Osteocyte (in vitro differentiated cells): ENCODE measurements around the gene MTTP. TPM values are rescaled to one million over a fixed set of nuclear protein-coding genes. Genes with fewer than 3 reads are reported as not detected.

Experiments used
- DNase-seq: peaks from one replicate; pipeline ENCODE4 v3.0.0; 2021; ENCODE audit warnings: mixed read lengths; ENCODE audit not compliant: unreplicated experiment; ENCODE audit errors: extremely low spot score
- H3K27ac Mint-ChIP-seq: one replicate; pipeline ENCODE4 v1.8.0; 2021; ENCODE audit warnings: mild to moderate bottlenecking, mixed read lengths; ENCODE audit not compliant: unreplicated experiment
- H3K27me3 Mint-ChIP-seq: one replicate; pipeline ENCODE4 v1.8.0; 2021; ENCODE audit warnings: mixed read lengths; ENCODE audit not compliant: unreplicated experiment
- H3K36me3 Mint-ChIP-seq: one replicate; pipeline ENCODE4 v1.8.0; 2021; ENCODE audit warnings: mixed read lengths; ENCODE audit not compliant: unreplicated experiment
- H3K4me1 Mint-ChIP-seq: one replicate; pipeline ENCODE4 v1.8.0; 2021; ENCODE audit warnings: mixed read lengths; ENCODE audit not compliant: unreplicated experiment
- H3K4me3 Mint-ChIP-seq: one replicate; pipeline ENCODE4 v1.8.0; 2021; ENCODE audit warnings: mild to moderate bottlenecking, moderate library complexity, mixed read lengths; ENCODE audit not compliant: unreplicated experiment
- H3K9me3 Mint-ChIP-seq: one replicate; pipeline ENCODE4 v1.8.0; 2021; ENCODE audit warnings: mixed read lengths; ENCODE audit not compliant: unreplicated experiment
- total RNA-seq: library from RNA; stranded (reverse); gene quantifications from 2 replicates; pipeline ENCODE4 v1.2.1, GENCODE V29; 2021
- TF ChIP-seq, protein P1 (sequence below): fragments of 200-600 bp; sonication (generic); IDR thresholded peaks from 2 replicates; pipeline ENCODE4 v1.5.0; 2021; ENCODE audit warnings: antibody characterized with exemption, mild to moderate bottlenecking, moderate library complexity

The MTTP gene
- total RNA-seq, 1 donor from 2014 or later: not detected

DNA sequence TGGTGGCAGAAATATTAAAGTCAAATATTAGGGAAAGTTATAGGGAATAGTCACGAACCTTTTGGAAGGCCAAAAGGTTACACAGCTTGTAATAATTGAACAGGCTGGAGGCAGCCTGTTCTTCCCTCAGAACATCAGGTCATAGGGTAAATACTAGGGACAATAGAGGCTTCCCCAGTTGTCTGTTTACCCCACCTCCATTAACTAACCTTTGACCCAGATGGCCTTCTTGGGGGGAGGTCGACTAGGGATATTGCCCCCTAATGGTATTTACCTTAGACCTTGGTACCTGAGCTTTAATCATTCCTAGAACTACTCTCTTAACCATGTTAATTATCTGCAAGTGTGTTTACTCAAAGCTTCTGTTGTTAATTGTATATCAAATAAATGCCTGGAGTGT lies 37.8 kb upstream of the MTTP start:
- Mint-ChIP-seq H3K27me3 (peaks cover 9% of the 10 kb centered on the region), H3K9me3 (no peaks in the 10 kb centered on the region), H3K27ac (peak overlapping the region; percentile 2), H3K4me3 (no peak overlapping the region), H3K36me3 (no peaks in the 10 kb centered on the region), H3K4me1 (peaks cover 36% of the 10 kb centered on the region)
- no peak for DNase-seq
- TF ChIP-seq, protein P1, sequence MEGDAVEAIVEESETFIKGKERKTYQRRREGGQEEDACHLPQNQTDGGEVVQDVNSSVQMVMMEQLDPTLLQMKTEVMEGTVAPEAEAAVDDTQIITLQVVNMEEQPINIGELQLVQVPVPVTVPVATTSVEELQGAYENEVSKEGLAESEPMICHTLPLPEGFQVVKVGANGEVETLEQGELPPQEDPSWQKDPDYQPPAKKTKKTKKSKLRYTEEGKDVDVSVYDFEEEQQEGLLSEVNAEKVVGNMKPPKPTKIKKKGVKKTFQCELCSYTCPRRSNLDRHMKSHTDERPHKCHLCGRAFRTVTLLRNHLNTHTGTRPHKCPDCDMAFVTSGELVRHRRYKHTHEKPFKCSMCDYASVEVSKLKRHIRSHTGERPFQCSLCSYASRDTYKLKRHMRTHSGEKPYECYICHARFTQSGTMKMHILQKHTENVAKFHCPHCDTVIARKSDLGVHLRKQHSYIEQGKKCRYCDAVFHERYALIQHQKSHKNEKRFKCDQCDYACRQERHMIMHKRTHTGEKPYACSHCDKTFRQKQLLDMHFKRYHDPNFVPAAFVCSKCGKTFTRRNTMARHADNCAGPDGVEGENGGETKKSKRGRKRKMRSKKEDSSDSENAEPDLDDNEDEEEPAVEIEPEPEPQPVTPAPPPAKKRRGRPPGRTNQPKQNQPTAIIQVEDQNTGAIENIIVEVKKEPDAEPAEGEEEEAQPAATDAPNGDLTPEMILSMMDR: no peak

DNA sequence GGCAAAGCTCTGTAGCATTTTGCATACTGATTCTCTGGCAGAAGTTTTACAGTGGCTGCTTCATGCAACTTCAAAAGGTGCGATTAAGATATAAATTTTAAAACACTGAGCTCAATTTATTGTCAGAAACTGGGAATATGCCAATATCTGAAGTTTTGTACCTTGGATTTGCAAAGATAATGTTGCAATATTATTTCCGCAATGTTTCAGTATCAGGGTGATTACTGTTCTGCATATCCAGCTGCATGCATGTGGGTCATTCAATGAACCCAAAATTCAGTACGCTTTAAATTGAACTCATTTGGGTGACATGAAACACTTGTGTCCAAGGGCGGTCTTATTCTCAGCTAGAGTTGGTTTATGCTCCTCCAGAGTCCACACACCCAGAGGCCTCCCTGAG lies 37.0 kb upstream of the MTTP start:
- no peaks in the 10 kb centered on the region for H3K36me3 Mint-ChIP-seq
- H3K4me3 Mint-ChIP-seq: no peak overlapping the region
- H3K9me3 Mint-ChIP-seq: no peaks in the 10 kb centered on the region
- no peak for DNase-seq
- H3K27ac Mint-ChIP-seq: no peak overlapping the region
- TF ChIP-seq, protein P1: no peak
- H3K27me3 Mint-ChIP-seq: peaks cover 8% of the 10 kb centered on the region
- peaks cover 36% of the 10 kb centered on the region for H3K4me1 Mint-ChIP-seq

DNA sequence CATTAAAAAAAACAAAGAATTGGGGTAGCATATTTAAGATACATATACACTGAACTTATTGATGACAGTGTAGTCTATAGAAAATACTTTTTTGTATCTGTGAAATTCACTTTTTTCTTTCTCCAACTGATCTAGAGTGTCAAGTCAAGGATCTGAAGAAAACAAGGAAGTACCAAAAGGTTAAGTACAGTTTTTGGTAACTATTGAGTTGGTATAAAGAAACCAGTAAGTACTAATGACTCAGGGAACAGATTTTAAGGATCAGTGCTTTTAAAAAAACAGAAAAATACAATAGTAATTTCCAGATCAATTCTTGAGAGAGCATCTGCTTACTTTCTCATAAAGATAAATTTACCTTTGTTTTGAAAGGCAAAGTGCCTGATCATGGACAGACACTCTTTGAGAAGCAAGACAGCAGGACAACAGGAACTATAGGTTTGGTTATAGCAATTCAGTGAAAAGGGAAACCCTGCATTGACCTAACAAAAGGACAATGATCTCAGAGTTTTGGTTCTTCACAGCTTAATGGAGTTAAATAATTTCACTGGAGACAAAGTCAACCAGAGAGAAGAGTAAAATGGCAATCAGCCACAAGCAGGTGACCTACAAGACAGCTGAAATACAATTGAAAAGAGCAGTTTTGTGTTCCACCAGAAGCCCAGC lies 34.2 kb upstream of the MTTP start:
- peaks cover 33% of the 10 kb centered on the region for H3K4me1 Mint-ChIP-seq
- TF ChIP-seq, protein P1: no peak
- no peaks in the 10 kb centered on the region for H3K27me3 Mint-ChIP-seq
- DNase-seq: no peak
- H3K4me3 Mint-ChIP-seq: no peak overlapping the region
- peaks cover 14% of the 10 kb centered on the region for H3K9me3 Mint-ChIP-seq
- H3K36me3 Mint-ChIP-seq: peaks cover 1% of the 10 kb centered on the region
- peak overlapping the region; percentile 63 for H3K27ac Mint-ChIP-seq

DNA sequence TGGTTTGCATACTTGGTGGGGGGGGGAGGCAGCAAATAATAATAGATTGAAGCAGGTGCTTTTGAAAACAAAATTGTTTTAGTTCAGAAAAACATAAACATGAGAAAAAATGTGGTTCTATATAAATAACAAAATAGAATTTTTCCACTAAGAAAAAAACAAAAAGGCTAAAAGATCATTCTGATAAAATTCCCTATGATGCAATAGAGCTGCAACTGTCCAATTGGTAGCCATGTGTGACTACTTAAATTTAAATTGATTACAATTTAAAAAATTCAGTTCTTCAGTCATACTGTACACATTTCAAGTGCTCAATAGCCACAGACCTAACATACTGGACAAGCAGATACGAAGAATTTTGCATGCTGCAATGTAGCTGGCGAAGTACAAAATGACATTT lies 21.8 kb upstream of the MTTP start:
- no peak overlapping the region for H3K27ac Mint-ChIP-seq
- DNase-seq: no peak
- no peaks in the 10 kb centered on the region for H3K4me1 Mint-ChIP-seq
- TF ChIP-seq, protein P1: no peak
- no peaks in the 10 kb centered on the region for H3K9me3 Mint-ChIP-seq
- peaks cover 3% of the 10 kb centered on the region for H3K36me3 Mint-ChIP-seq
- no peaks in the 10 kb centered on the region for H3K27me3 Mint-ChIP-seq
- H3K4me3 Mint-ChIP-seq: no peak overlapping the region

DNA sequence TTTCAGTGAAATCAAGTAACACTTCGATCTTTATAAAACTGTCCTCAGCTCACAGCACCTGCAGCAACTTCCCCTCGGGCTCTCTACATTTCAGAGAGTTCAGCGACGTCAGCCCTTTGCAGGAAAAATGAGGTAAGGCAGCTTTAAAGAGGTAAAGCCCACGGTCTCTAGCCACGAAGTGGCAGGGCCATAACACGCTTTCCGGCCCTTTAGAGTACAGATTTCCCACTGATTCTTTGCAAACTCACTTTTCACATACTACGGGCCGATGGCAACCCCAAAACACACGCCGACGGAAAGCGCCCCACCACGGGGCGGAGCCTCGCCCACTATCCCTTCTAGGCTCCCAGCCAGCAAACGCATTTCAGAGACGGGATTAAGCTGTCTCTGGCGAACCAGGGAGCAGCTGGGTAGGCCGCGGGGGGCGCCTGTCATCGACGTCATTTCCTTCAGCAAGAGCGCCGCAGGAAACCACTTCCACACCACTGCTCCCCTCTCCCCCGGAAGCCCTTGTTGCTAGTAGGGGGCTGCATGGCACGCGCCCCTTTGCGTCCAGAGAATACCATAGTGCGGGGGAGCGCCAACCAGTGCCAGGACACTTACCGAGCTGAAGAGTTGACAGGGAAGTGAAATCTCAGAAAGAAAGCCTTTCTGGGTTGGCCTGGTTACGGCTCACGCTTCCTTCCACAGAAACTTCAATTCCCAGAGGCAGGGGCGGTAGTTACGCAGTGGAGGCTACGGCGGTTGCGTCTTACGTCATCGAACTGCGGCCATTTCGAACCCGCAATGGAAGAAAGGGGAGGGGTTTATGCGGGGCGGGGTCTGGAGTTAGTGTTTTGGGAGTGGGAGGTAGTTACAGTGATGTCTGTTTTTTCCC lies 11.1 kb upstream of the MTTP start, which contains the start of gene TRMT10A:
Gene TRMT10A, minus strand, starts transcription at position 730 of the 877 bp plus-strand sequence. CDS start 4,701 bp downstream, outside the sequence.
- Mint-ChIP-seq H3K27me3 (peaks cover 28% of the 10 kb centered on the region), H3K9me3 (no peaks in the 10 kb centered on the region), H3K27ac (peak within 1 kb of the TSS; percentile 99), H3K36me3 (no peaks in the 10 kb centered on the region), H3K4me1 (peaks cover 17% of the 10 kb centered on the region), H3K4me3 (peak within 1 kb of the TSS; percentile 95)
- peak; percentile 98 for DNase-seq
- TF ChIP-seq, protein P1: peak; percentile 16
